ENCODE data around the gene BEGAIN. TPM values are rescaled to one million over a fixed set of nuclear protein-coding genes. Genes with fewer than 3 reads are reported as not detected.

The BEGAIN gene
- total RNA-seq, 4 donors from 2014 or later: 3.5 to 7.1 (median 6.6) TPM

- no peak for TF ChIP-seq CTCF (IDR thresholded peaks at IDR 0.05)
- no peak for TF ChIP-seq POLR2A (IDR thresholded peaks at IDR 0.05; ENCODE audit: low read depth)
- TF ChIP-seq EP300 (IDR thresholded peaks at IDR 0.05): no peak
- TF ChIP-seq POLR2AphosphoS5 (IDR thresholded peaks at IDR 0.05): no peak
- 92% methylated on average over 7 of the region's 8 CpGs for WGBS
- Histone ChIP-seq H3K27ac (replicated peaks in 1 of 4) (no peak overlapping the region), H3K36me3 (no peaks in the 10 kb centered on the region), H3K4me1 (peaks cover 0 to 11% (median 5%) of the 10 kb centered on the region in 4 donors), H3K9me3 (no peaks in the 10 kb centered on the region), H3K27me3 (no peaks in the 10 kb centered on the region), H3K4me3 (no peak overlapping the region)
- no peak for DNase-seq (ENCODE audit: extremely low spot score)
- intact Hi-C loops (cut with DNase I): no loop called here
Observed at GRCh38 chr14:100558966-100559365, 28.3 kb downstream of the BEGAIN start.

GRCh38 chr14:100558226-100558625 is 29.0 kb downstream of the BEGAIN start:
- no peak for DNase-seq (ENCODE audit: extremely low spot score)
- no peaks in the 10 kb centered on the region for H3K27me3 ChIP-seq
- H3K4me3 ChIP-seq: no peak overlapping the region
- TF ChIP-seq POLR2A (IDR thresholded peaks at IDR 0.05; ENCODE audit: low read depth) (no peak), CTCF (IDR thresholded peaks at IDR 0.05) (no peak), POLR2AphosphoS5 (IDR thresholded peaks at IDR 0.05) (no peak), EP300 (IDR thresholded peaks at IDR 0.05) (no peak)
- intact Hi-C loops (cut with DNase I): no loop called here
- no peaks in the 10 kb centered on the region for H3K9me3 ChIP-seq
- 91% methylated on average over 11 of the region's 11 CpGs for WGBS
- H3K4me1 ChIP-seq: peaks cover 0 to 13% (median 5%) of the 10 kb centered on the region in 4 donors
- H3K36me3 ChIP-seq: no peaks in the 10 kb centered on the region
- no peak overlapping the region for H3K27ac ChIP-seq (replicated peaks in 1 of 4)

GRCh38 chr14:100557658-100558057 is 29.6 kb downstream of the BEGAIN start:
- no peaks in the 10 kb centered on the region for H3K36me3 ChIP-seq
- no peak overlapping the region for H3K27ac ChIP-seq (replicated peaks in 1 of 4)
- no peaks in the 10 kb centered on the region for H3K27me3 ChIP-seq
- intact Hi-C loops (cut with DNase I): no loop called here
- no peaks in the 10 kb centered on the region for H3K9me3 ChIP-seq
- H3K4me1 ChIP-seq: peaks cover 0 to 13% (median 5%) of the 10 kb centered on the region in 4 donors
- 72% methylated on average over 11 of the region's 11 CpGs for WGBS
- DNase-seq (ENCODE audit: extremely low spot score): no peak
- no peak for TF ChIP-seq EP300 (IDR thresholded peaks at IDR 0.05)
- no peak for TF ChIP-seq POLR2AphosphoS5 (IDR thresholded peaks at IDR 0.05)
- no peak for TF ChIP-seq CTCF (IDR thresholded peaks at IDR 0.05)
- TF ChIP-seq POLR2A (IDR thresholded peaks at IDR 0.05; ENCODE audit: low read depth): no peak
- no peak overlapping the region for H3K4me3 ChIP-seq

- H3K27me3 ChIP-seq: no peaks in the 10 kb centered on the region
- 78% methylated on average over 22 of the region's 22 CpGs for WGBS
- intact Hi-C loops (cut with DNase I): no loop called here
- H3K4me3 ChIP-seq: no peak overlapping the region
- no peak for DNase-seq (ENCODE audit: extremely low spot score)
- H3K4me1 ChIP-seq: peaks cover 0 to 13% (median 5%) of the 10 kb centered on the region in 4 donors
- no peak for TF ChIP-seq EP300 (IDR thresholded peaks at IDR 0.05)
- no peak for TF ChIP-seq POLR2AphosphoS5 (IDR thresholded peaks at IDR 0.05)
- TF ChIP-seq CTCF (IDR thresholded peaks at IDR 0.05): no peak
- no peak for TF ChIP-seq POLR2A (IDR thresholded peaks at IDR 0.05; ENCODE audit: low read depth)
- no peaks in the 10 kb centered on the region for H3K9me3 ChIP-seq
- H3K36me3 ChIP-seq: no peaks in the 10 kb centered on the region
- no peak overlapping the region for H3K27ac ChIP-seq (replicated peaks in 1 of 4)
Observed at GRCh38 chr14:100556936-100557505, 30.2 kb downstream of the BEGAIN start.

GRCh38 chr14:100556140-100556475 is 31.1 kb downstream of the BEGAIN start:
- H3K4me1 ChIP-seq: peaks cover 0 to 13% (median 5%) of the 10 kb centered on the region in 4 donors
- TF ChIP-seq POLR2A (IDR thresholded peaks at IDR 0.05; ENCODE audit: low read depth): no peak
- no peak for TF ChIP-seq CTCF (IDR thresholded peaks at IDR 0.05)
- no peak for TF ChIP-seq POLR2AphosphoS5 (IDR thresholded peaks at IDR 0.05)
- TF ChIP-seq EP300 (IDR thresholded peaks at IDR 0.05): no peak
- WGBS: 71% methylated on average over 5 of the region's 12 CpGs
- DNase-seq (ENCODE audit: extremely low spot score): no peak
- H3K36me3 ChIP-seq: no peaks in the 10 kb centered on the region
- intact Hi-C loops (cut with DNase I): no loop called here
- H3K27me3 ChIP-seq: no peaks in the 10 kb centered on the region
- H3K4me3 ChIP-seq: no peak overlapping the region
- H3K9me3 ChIP-seq: no peaks in the 10 kb centered on the region
- no peak overlapping the region for H3K27ac ChIP-seq (replicated peaks in 1 of 4)

All from esophagus muscularis mucosa (tissue), 4 donors.